GM18909 (cell line): Measurements from ENCODE around the gene UBE3D.
"Not testable (repeated sequence)": the region's sequence is repeated elsewhere in the genome, so short reads cannot be mapped to it uniquely, and the experiment has no call there.

Source experiments
- ATAC-seq: cut with Tn5 transposase; IDR thresholded peaks from one replicate; pipeline ENCODE4 v1.9.1; 2021; ENCODE audit warnings: mild to moderate bottlenecking; ENCODE audit not compliant: unreplicated experiment, poor library complexity

Gene UBE3D

DNA sequence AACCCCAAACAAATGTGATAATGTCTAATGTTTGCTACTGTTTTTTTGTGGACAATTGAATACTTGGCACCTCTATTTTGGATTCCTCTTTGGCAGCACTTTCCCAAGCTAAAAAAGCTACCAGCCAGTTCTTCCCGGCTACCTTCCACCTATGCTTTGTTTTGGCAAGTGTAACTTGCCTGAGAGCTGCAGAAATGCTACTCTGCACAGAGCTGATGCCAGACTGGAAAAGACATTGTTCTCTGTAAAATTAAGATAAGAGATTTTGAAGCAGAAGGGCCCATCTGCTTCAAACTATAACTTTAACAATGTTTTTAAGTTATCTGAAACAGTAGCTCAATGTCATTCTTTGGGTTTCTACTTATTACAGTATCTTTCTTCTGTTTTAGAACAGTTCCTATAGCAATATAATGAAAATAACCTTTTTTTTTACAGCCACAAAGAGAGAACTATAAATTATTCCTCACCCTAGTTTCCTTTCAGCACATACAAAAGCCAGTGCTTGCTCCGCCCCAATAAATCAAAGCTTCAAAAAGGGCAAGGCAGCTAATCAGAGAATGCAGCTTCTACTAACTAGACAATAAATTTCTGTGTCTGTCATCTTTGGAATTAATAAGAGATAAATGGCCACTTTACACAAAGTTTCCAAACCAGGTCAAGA, 183.1 kb downstream of the UBE3D start:
- no peak for ATAC-seq

DNA sequence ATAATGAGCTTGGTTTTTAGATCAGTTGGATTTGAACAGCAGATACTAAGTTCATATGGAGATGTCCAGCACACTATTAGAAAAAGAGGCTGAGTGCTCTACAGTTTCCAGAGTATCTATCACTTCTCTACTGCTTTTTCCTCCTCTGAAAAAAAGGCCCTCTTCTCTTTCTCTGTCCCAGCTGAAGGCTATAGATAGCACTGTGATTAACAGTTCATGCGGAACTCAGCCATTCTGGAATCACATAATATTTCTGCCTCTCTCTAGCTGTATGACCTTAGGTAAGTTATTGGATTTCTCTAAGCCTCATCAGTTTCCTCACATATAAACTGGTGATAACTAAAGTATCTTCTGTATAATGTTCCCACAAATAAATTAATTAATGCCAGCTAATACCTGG, 184.1 kb downstream of the UBE3D start:
- ATAC-seq: no peak

DNA sequence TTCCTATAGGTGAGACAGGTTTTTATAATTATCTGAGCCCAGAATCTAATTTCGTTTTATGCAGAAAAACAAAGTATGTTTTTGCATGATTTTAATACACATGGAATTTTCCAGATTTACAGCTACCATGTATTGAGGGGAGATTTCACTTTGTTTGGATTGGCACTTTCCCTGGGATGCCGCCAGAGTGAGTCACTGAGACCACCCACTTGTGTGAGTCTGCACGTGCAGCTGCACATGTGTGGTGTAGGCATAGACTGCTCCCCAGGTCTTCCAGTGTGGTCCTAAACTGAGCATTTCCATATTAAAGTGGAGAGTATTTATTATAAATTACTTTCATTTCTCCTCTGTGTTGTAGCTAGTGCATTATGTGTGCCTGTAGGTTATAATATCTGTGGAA, 186.8 kb downstream of the UBE3D start:
- no peak for ATAC-seq

DNA sequence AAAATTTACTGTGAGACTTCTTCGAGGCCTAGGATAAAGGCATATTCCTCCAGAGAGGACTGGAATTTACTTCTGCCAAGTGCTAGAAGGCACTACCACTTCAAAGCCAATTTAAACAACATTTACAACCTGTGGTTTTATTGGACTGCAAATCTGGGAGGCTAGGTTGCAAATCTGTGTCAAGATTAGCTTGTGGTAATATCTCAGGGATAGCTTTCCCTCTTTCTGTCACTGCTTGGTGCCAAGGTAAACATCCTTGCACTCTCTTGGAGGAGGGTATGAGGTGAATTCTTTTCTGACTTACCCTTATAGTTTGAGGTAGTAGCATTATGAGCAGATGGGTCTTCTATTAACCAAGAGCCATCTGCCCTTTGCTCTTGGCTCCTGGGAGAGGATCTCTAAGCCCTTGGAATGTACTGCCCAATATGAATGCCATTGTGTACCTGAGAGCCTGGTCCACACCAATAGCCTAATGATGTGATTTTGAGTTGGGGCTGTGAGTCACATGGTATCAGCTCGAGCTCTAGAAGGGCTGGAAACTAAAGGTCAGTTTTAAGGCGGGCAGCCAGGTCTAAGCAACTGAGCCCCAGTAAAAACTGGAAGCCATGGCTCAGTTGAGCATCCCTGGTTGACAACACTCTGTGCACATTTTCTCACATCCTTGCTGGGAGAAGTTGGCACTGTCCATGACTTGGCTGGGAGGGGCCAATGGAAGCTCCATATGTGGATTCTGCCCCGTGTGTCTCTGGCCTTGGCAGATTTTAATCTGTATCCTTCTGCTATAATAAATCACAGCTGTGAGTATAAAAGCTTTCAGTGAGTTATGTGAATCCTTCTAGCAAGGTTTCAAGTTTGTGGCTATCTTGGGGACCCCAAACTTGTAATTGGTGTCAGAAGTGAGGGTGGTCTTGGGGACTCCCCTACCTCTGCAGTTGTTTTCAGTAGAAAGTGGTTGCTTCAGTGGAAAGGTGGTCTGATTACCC, 188.1 kb downstream of the UBE3D start:
- ATAC-seq: no peak

DNA sequence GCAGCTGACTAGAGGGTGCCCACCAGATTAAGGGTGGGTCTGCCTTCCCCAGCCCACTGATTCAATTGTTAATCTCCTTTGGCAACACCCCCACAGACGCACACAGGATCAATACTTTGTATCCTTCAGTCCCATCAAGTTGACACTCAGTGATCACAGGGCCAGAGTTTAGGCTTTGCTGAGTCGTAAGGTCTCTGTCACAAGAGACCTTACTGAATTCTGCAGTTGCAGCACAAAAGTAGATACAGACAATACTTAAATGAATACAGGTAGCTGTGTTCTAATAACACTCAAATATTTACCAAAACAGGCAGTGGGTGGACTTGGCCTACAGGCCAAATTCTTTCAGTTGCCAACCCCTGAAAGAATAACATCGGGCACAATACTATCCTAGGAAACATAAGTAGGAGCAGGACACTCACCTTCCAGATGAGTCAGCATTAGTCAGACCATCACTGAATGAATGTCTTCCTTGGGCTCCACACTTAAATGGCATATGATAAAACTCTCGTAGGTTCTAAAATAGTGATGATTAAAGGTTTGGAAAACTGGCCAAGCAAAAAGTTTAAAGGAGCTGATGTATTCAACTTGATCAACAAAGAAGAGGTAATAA, 190.0 kb downstream of the UBE3D start:
- ATAC-seq: no peak

DNA sequence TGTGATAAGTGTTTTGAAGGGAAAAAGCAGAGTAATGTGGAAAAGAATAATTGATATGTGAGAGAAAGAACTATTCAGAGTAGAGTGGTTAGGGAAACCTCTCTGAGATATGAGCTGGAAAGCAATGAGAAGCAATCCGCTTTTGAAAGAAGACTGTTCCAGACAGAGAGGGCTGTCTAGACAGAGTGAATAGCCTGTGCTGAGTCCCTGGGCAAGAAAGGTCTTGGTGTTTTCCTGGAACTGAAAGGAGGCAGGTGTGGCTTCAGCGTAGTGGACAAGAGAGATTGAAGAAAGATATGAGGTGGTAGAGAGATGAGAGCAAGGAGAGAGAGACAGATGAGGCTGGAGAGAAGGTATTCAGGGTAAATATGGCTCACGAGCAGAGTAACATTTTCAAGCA, 190.8 kb downstream of the UBE3D start:
- no peak for ATAC-seq

DNA sequence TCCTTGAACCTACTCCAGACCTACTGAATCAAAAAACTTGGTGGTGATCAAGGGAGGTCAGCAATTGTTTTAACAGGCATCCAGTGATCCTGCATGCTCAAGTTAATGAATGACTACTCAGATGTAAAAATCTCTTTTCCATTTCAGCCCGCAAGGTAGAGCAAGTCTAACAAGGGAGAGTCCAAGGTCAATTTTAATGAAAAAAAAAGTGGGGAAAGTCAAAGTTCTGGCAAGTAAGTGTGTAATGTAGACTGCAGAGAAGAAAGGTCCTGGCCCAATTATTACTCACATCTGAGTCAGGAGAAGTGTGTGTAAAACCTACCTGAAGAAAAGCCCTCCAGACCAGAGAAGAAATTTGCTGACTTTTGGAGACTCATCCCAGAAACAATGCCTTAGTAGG, 193.5 kb downstream of the UBE3D start:
- ATAC-seq: no peak

DNA sequence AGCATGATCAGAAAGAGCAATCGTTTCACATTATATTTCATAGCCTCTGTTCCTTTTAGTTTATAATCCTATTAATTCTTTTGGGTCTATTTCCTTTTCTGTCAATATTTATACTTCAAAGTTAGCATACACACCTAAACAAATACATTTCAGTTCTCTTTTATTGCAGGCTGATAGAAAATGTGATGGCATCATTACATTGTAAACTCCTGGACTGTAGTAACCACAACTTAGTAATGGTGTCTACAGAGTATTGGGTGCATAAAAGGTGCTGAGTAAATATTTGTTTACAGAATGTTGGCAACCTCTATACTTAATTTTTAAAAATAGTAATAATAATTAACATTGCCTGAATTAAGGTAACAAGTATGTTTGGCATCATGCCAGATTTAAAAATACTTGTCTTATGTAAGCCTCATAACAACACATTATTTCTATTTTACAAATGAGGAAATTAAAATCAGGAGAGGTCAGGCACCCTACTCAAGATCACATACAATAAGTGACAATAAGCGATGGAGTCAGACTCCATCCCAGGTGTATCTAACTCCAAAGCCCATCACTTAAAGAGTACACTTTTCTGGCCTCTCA, 195.0 kb downstream of the UBE3D start:
- ATAC-seq: no peak

DNA sequence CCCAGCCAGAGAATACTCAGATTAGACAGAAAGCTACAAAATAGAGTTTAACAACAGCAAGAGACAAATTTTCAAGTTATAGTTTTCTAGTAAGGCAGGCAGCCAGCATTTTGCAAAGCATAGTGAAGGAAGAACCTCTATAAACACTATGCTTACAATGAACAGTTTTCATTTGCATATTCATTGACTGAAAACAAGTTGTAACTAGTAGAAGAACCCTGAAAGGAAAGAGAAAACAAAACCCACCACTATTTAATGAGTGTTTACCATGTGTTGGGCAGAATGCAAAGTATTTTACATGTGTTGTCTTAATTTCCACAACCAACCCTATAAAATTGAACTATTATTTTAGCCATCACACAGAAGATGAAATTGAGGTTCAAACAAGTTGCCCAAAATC, 196.1 kb downstream of the UBE3D start:
- no peak for ATAC-seq

DNA sequence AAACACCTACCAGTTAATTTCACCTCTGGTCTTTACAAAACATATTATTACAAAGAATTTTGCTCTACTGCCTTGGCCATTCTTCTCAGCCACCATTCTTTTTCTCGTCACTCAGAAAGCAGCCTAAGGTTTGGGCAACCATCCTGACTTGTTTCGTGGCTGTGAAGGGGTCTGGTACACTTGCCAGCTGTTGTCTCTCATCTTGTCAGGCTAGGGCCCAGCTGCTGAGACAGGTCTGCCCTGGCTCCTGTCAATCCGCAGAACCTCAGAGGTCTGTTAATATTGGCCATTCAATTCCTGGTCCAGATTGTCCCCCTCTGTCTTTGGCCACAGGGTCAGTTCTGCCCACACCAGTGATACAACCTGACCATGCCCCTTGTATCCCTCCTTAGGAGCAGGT, 197.7 kb downstream of the UBE3D start:
- ATAC-seq: no peak

DNA sequence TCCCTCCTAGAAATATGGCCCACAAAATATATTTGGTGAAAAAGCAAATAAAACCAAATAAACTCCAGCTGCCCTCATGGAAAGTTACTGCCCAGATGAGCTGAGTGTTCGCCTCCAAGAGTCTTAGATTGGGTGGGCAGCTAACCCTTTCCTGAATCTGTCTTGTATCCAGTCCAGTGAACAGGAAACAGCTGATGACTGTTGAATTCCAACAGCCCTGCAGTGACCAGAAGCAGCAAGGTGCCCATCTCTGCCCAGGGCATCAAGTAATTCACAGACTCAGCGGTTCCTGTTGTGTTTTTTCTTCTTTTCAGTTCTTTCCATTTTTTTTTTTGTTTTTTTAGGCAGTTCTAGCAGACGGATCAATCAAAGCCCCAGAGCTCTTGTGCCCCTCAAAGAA, 199.2 kb downstream of the UBE3D start:
- ATAC-seq: no peak

DNA sequence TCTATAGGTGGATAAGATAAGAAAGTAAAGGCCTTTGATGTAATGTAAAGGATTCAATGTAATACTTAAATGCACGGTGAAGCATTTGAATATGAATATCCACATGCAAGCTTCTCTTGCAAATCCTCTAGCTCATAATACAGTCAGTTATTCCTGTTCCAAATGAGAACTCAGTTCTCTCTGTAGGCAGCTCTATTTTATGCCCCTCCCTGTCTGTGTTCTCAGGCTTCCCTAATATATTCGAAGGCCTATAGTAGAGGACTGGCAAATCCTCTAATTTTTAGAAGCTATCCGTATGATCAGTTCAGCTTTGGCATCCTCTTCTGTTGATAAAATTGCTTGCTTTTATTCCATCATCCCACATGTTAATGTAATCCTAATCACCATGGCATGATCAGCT, 200.2 kb downstream of the UBE3D start:
- ATAC-seq: no peak

DNA sequence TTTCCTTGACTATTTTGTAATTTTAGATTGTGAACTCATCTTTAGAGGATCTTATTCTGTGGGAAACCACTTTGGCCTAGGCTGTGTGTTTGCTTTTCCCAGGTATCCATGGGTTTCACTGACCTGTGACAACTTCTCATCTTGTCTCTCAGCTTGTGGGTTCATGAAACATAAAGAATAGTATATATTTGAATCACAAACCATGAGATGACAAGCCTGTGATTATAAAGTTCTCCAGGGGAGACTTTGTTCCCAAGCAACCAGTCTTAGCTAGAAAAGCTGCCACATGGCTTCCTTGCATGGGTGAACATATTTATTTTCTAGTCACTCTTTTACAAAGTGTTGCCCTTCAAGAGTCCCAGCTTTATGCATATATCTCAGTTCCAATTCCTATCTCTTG, 201.9 kb downstream of the UBE3D start:
- no peak for ATAC-seq

DNA sequence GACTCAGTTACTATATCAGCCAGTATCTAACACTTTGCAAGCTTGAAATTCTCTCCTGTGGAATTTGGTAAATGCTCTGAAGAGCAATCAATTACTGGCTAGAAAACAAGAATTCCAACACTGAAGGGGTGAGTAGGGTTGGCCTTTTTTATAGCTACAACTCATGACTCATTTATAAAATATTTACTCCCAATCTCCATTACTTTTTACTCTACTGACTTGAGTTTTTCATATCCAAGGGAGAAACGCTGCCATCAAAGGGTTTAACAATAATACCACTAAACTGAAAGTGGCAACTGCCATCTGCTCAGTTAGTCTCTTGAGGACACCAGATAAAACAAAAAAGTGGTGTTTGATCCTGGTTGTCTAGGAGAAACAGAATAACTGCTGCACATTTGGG, 203.1 kb downstream of the UBE3D start:
- ATAC-seq: no peak

DNA sequence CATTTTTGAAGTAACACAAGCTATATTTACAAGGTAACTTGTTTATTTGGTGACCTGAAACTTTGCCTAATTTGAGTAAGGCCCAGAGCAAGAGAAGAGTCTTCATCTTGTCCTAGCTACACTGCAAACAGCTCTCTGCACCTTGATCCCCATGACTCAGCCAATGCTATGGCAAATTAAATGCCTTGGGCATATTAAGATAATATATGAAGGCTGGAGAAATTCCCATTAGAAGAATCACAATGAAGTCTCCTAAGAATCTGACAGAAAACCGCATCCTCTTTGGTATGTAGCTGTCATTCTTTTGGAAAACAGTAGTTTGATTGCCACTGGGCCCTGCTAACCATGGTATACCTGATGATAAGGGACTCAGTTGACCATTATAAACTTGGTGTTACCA, 204.5 kb downstream of the UBE3D start:
- no peak for ATAC-seq

DNA sequence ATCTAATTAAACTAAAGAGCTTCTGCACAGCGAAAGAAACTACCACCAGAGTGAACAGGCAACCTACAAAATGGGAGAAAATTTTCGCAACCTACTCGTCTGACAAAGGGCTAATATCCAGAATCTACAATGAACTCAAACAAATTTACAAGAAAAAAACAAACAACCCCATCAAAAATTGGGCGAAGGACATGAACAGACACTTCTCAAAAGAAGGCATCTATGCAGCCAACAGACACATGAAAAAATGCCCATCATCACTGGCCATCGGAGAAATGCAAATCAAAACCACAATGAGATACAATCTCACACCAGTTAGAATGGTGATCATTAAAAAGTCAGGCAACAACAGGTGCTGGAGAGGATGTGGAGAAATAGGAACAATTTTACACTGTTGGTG, 209.6 kb downstream of the UBE3D start:
- not testable (repeated sequence) for ATAC-seq

DNA sequence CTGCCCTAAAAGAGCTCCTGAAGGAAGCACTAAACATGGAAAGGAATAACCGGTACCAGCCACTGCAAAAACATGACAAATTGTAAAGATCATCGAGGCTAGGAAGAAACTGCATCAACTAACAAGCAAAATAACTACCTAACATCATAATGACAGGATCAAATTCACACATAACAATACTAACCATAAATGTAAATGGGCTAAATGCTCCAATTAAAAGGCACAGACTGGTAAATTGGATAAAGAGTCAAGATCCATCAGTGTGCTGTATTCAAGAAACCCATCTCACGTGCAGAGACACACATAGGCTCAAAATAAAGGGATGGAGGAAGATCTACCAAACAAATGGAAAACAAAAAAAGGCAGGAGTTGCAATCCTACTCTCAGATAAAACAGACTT, 212.7 kb downstream of the UBE3D start:
- not testable (repeated sequence) for ATAC-seq

DNA sequence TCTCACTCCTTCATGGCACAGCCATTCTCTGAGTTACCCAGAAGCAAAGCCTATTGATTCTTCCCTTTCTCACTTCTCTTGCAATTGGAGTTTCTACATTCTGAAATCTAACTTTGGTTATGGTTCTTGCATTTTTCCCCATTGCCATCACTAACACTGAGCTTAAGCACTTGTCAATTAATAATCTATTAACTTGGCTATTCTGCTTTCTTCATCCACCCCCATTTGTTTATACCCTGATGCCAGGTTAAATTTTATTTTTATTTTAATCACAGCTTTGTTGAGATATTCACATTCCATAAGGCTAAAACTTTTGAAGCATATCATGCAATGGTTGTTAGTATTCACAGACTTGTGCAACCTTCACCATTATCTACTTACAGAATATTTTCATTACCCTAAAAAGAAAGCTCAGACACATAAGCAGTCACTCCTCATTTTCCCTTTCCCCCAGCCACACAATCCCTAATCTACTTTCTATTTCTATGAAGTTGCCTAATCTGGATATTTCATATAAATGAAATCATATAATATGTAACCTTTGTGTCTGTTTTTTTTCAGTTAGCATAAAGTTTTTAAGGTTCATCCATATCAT, 222.3 kb downstream of the UBE3D start:
- ATAC-seq: no peak

DNA sequence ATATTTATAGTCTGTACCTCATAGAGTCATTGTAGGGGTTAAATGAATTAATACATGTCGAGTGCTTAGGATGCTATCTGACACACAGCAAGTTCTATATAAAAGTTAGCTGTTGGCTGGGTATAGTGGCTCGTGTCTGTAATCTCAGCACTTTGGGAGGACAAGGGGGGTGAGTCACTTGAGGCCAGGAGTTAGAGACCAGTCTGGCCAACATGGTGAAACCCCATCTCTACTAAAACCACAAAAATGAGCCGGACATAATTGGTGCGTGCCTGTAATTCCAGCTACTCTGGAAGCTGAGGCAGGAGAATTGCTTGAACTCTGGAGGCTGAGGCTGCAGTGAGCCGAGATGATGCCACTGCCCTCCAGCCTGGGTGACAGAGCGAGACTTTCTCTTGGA, 222.9 kb downstream of the UBE3D start:
- no peak for ATAC-seq
